Astrocyte of the spinal cord (primary cell): ENCODE data around the gene SLC28A2.

Experiments
- DNase-seq: peaks from one replicate; pipeline ENCODE4 v3.0.0; 2011; ENCODE audit warnings: low read depth, low spot score
- H3K4me3 ChIP-seq: 2 replicates; pipeline ENCODE4 v1.5.1; 2011; ENCODE audit warnings: low read depth, mild to moderate bottlenecking, low read length, moderate library complexity
- in situ Hi-C: cut with HindIII; loops from 2 replicates; pipeline ENCODE4 v1.10.0; 2017; ENCODE audit warnings: low sequenced_read_pairs
- TF ChIP-seq, protein P1 (sequence below): IDR thresholded peaks from 2 replicates; pipeline ENCODE4 v1.5.1; 2012; ENCODE audit warnings: low read depth, mild to moderate bottlenecking, low read length, inconsistent platforms

The SLC28A2 gene

DNA sequence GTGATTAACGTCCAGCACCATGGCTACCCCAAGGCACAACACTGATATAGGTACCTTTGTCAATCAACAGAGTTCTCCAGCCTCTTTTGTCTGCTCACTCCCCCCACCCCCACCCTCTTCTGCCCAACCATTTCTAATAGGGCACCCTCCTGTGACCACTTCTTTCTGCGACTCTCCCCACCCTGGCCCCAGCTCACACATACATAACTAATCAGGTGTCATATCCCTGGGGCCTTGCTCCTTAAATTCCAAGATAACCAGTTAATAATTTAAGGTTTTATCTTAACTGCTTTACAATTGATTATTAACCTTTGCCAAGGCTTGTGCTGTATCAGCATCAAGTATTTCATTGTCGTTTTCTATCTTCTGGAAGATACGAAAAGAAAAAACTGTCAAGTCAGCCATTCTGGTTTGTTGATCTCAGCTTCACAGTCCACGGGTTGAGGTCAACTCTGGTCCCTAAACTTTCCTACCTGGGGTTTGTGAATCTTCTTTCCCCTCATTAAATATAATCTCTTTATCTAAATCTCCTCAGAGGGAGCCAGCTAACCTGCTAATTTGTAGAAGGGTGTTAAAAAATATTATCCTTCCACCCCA, 27.3 kb upstream of the SLC28A2 start:
- DNase-seq = no peak
- TF ChIP-seq, protein P1, sequence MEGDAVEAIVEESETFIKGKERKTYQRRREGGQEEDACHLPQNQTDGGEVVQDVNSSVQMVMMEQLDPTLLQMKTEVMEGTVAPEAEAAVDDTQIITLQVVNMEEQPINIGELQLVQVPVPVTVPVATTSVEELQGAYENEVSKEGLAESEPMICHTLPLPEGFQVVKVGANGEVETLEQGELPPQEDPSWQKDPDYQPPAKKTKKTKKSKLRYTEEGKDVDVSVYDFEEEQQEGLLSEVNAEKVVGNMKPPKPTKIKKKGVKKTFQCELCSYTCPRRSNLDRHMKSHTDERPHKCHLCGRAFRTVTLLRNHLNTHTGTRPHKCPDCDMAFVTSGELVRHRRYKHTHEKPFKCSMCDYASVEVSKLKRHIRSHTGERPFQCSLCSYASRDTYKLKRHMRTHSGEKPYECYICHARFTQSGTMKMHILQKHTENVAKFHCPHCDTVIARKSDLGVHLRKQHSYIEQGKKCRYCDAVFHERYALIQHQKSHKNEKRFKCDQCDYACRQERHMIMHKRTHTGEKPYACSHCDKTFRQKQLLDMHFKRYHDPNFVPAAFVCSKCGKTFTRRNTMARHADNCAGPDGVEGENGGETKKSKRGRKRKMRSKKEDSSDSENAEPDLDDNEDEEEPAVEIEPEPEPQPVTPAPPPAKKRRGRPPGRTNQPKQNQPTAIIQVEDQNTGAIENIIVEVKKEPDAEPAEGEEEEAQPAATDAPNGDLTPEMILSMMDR = no peak
- in situ Hi-C loops = no loop called here
- no peak overlapping the region for H3K4me3 ChIP-seq

DNA sequence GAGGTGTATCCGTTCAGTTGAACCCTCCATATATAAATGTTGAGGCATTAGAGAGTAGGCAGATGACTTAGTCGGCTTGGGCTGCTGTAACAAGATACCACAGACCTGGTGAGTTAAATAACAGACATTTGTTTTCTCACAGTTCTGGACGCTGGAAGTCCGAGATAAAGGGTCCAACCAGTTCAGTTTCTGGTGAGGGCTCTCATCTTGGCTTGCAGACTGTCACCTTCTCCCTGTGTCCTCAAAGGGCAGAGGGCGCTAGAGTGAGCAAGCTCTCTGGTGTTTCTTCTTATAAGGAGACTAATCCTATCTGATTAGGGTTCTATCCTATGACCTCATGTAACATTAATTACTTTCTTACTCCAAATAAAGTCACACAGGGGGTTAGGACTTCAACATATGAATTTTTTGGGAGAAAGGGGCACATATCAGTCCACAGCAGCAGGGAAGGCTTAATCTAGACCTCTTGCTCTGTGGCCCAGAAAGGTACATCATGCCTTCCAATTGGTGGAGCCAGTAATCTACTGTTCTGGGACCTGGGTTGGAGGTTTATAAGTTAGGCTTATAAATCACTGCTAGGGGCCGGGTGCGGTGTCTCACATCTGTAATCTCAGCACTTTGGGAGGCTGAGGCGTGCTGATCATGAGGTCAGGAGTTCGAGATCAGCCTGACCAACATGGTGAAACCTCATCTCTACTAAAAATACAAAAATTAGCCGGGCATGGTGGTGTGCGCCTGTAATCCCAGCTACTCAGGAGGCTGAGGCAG, 26.3 kb upstream of the SLC28A2 start:
- no peak overlapping the region for H3K4me3 ChIP-seq
- TF ChIP-seq, protein P1 = no peak
- DNase-seq = no peak
- in situ Hi-C loops = no loop called here

DNA sequence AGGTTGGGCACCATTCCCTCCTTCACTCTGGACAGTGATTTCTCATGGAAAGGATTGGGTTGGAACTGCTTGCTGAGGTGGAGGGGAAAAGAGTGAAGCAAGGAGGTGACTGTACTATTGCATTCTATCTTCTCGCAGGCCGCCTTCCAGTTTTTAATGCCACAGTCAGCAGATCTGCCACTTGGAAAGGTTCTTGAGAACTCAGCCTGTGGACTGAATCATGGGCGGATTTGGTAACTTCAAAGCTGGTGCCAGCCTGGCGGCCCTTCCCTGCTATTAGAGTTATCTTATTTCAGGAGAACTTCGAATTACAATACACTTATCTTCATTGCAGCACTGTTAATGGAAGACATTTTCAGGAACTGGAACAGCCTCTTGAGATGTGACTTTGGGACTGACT, 23.1 kb upstream of the SLC28A2 start:
- TF ChIP-seq, protein P1 = no peak
- H3K4me3 ChIP-seq = no peak overlapping the region
- in situ Hi-C loops = no loop called here
- no peak for DNase-seq

DNA sequence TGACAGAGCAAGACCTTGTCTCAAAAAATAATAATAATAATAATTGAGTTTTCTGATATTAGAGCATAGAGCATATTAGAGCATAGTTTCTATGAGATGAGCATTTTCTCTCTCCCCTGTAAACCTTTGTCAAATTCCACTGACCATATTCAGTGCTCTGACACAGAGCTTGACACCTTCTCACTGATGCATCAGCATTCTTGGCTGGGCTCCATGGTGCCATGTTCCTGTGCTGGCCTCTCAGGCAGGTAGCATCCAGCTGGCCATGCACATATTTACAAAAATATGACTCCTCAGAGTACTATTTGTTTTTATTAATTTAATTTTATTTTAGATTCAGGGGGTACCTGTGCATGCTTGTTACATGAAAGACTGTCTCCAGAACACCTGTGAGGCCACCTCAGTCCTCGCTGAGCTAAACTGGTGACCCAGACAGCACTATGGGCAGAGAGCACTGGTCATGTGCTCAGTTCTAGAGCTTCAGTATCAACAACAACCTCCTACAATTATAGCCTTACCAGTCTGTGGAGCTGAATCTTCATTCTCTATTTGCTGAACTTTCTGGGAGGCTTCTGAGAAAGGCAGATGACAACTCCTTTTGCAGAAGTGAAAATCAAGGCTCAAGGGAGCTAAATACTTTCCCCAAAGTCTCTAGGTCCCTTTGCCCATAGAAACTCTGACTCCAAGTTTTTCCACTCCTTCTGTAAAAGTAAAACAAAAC, 21.6 kb upstream of the SLC28A2 start:
- H3K4me3 ChIP-seq = no peak overlapping the region
- in situ Hi-C loops = no loop called here
- TF ChIP-seq, protein P1 = no peak
- DNase-seq = no peak

DNA sequence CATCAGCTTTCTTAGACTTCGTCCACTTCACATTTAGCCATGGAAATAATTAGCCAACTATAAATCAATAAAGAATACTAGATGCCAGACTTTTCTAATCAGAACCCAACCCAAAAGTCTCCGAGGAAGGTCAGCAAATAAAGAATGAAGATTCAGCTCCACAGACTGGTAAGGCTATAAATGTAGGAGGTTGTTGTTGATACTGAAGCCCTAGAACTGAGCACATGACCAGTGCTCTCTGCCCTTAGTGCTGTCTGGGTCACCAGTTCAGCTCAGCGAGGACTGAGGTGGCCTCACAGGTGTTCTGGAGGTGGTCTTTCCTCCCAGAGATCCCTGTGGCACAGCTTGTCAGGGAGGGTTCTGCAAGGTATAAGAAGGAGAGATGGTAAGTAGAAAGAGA, 20.9 kb upstream of the SLC28A2 start:
- in situ Hi-C loops = no loop called here
- no peak for DNase-seq
- H3K4me3 ChIP-seq = no peak overlapping the region
- TF ChIP-seq, protein P1 = no peak

DNA sequence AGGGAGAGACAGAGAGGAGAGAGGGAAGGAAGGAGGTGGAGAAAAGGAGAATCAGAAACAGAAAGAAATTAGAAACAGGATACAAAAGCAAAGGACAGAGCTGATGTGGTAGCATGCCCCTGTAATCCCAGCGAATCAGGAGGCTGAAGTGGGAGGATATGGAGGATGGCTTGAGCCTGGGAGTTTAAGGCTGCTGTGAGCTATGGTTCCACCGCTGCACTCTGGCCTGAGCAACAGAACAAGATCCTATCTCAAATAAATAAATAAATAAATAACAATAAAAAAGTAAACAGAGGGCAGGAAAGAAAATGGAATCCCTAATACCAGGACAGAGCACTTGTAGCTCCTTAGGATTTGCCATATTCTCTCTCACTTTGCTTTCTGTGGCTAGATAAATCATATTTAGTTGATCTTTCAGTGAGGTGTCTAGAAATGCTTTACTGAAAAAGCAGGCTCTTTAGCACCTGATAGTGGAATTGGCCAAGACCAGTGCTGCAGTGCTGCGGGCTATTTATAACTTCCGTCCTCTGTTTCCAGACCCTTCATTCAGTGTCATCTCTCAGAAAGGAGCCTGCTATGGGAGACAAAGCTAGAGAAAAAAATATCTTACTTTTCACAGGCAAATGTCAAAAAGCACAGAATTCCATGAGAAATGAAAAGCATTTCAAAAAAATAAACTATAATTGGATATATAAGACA, 20.0 kb upstream of the SLC28A2 start:
- TF ChIP-seq, protein P1 = no peak
- H3K4me3 ChIP-seq = no peak overlapping the region
- in situ Hi-C loops = no loop called here
- DNase-seq = no peak
